Middle frontal gyrus (tissue), 1 donor: Measurements from ENCODE around the gene HOXA3.

Experiments
- DNase-seq: peaks from one replicate; pipeline ENCODE4 v3.0.0-alpha.2; 2015; ENCODE audit warnings: low spot score; ENCODE audit errors: extremely low spot score

The HOXA3 gene

GRCh38 chr7:27094304-27095049 is 57.9 kb downstream of the HOXA3 start:
- DNase-seq, result no peak

GRCh38 chr7:27093184-27093895 is 59.0 kb downstream of the HOXA3 start:
- DNase-seq, result no peak

- no peak for DNase-seq
Observed at GRCh38 chr7:27092819-27093110, 59.6 kb downstream of the HOXA3 start.

- DNase-seq, result no peak
Observed at GRCh38 chr7:27091941-27092818, 60.2 kb downstream of the HOXA3 start.

GRCh38 chr7:27091105-27091504 is 61.3 kb downstream of the HOXA3 start:
- no peak for DNase-seq

- no peak for DNase-seq
Observed at GRCh38 chr7:27088002-27088922, 64.1 kb downstream of the HOXA3 start.

- no peak for DNase-seq
Observed at GRCh38 chr7:27083646-27084045, 68.7 kb downstream of the HOXA3 start.

GRCh38 chr7:27082171-27082570 is 70.2 kb downstream of the HOXA3 start:
- no peak for DNase-seq

- DNase-seq, result no peak
Observed at GRCh38 chr7:27080844-27081436, 71.4 kb downstream of the HOXA3 start.

GRCh38 chr7:27079234-27079975 is 73.0 kb downstream of the HOXA3 start:
- DNase-seq, result no peak

GRCh38 chr7:27078616-27079233 is 73.7 kb downstream of the HOXA3 start:
- no peak for DNase-seq

GRCh38 chr7:27073076-27073475 is 79.3 kb downstream of the HOXA3 start:
- no peak for DNase-seq

GRCh38 chr7:27071622-27072390 is 80.6 kb downstream of the HOXA3 start:
- DNase-seq, result no peak

GRCh38 chr7:27068259-27068658 is 84.1 kb downstream of the HOXA3 start:
- DNase-seq, result no peak

- DNase-seq, result no peak
Observed at GRCh38 chr7:27066148-27066547, 86.2 kb downstream of the HOXA3 start.

GRCh38 chr7:27065709-27066108 is 86.7 kb downstream of the HOXA3 start:
- DNase-seq, result no peak

GRCh38 chr7:27064661-27065060 is 87.7 kb downstream of the HOXA3 start:
- no peak for DNase-seq

GRCh38 chr7:27064159-27064558 is 88.2 kb downstream of the HOXA3 start:
- DNase-seq, result no peak

- no peak for DNase-seq
Observed at GRCh38 chr7:27062946-27063345, 89.4 kb downstream of the HOXA3 start.
